ENCODE data around the gene BRME1. TPM values are rescaled to one million over a fixed set of nuclear protein-coding genes. Genes with fewer than 3 reads are reported as not detected.

BRME1 gene
- total and polyA plus RNA-seq, 2 experiments from 2014 or later, result 2.2 to 3.2 TPM

GRCh38 chr19:13932149-13932637 lies 26.3 kb upstream of the BRME1 start:
- TF ChIP-seq EZH2phosphoT487 (IDR thresholded peaks at IDR 0.05; ENCODE audit: low read depth, severe bottlenecking, unreplicated experiment), result no peak
- no peak for TF ChIP-seq EZH2 (IDR thresholded peaks at IDR 0.05; ENCODE audit: borderline replicate concordance)
- no peak for TF ChIP-seq CTCF (IDR thresholded peaks at IDR 0.05; ENCODE audit: poor library complexity)
- Histone ChIP-seq H3K36me3 (replicated peaks; ENCODE audit: insufficient read depth, low read depth) (no peaks in the 10 kb centered on the region), H3K4me1 (ENCODE audit: insufficient read depth) (no peaks in the 10 kb centered on the region), H3K79me2 (no peaks in the 10 kb centered on the region), H3K9me2 (replicated peaks; ENCODE audit: insufficient read depth) (no peaks in the 10 kb centered on the region), H3K27ac (no peak overlapping the region), H3K27me3 (no peaks in the 10 kb centered on the region), H3K4me3 (no peak overlapping the region), H2AFZ (no peak overlapping the region), H3K4me2 (no peak overlapping the region), H3K9me3 (ENCODE audit: low read depth) (no peaks in the 10 kb centered on the region), H4K20me1 (ENCODE audit: insufficient read depth, poor library complexity, severe bottlenecking) (no peaks in the 10 kb centered on the region)
- WGBS (ENCODE audit: low lambda C conversion rate, missing lambda C conversion rate), result 95% methylated on average over 6 of the region's 6 CpGs
- DNase-seq (ENCODE audit: low spot score), result no peak

- TF ChIP-seq EZH2 (IDR thresholded peaks at IDR 0.05; ENCODE audit: borderline replicate concordance) (no peak), CTCF (IDR thresholded peaks at IDR 0.05; ENCODE audit: poor library complexity) (no peak), EZH2phosphoT487 (IDR thresholded peaks at IDR 0.05; ENCODE audit: low read depth, severe bottlenecking, unreplicated experiment) (no peak)
- no peaks in the 10 kb centered on the region for H3K36me3 ChIP-seq (replicated peaks; ENCODE audit: insufficient read depth, low read depth)
- DNase-seq (ENCODE audit: low spot score), result no peak
- no peak overlapping the region for H2AFZ ChIP-seq
- no peaks in the 10 kb centered on the region for H3K27me3 ChIP-seq
- no peaks in the 10 kb centered on the region for H3K9me2 ChIP-seq (replicated peaks; ENCODE audit: insufficient read depth)
- H3K27ac ChIP-seq, result no peak overlapping the region
- no peak overlapping the region for H3K4me2 ChIP-seq
- H3K79me2 ChIP-seq, result no peaks in the 10 kb centered on the region
- no peaks in the 10 kb centered on the region for H4K20me1 ChIP-seq (ENCODE audit: insufficient read depth, poor library complexity, severe bottlenecking)
- no peak overlapping the region for H3K4me3 ChIP-seq
- WGBS (ENCODE audit: low lambda C conversion rate, missing lambda C conversion rate), result 98% methylated on average over 20 of the region's 30 CpGs
- no peaks in the 10 kb centered on the region for H3K9me3 ChIP-seq (ENCODE audit: low read depth)
- H3K4me1 ChIP-seq (ENCODE audit: insufficient read depth), result no peaks in the 10 kb centered on the region
Observed at GRCh38 chr19:13931391-13932148, 25.7 kb upstream of the BRME1 start.

- no peaks in the 10 kb centered on the region for H3K79me2 ChIP-seq
- H3K9me2 ChIP-seq (replicated peaks; ENCODE audit: insufficient read depth), result no peaks in the 10 kb centered on the region
- no peak for DNase-seq (ENCODE audit: low spot score)
- TF ChIP-seq CTCF (IDR thresholded peaks at IDR 0.05; ENCODE audit: poor library complexity) (no peak), EZH2 (IDR thresholded peaks at IDR 0.05; ENCODE audit: borderline replicate concordance) (no peak), EZH2phosphoT487 (IDR thresholded peaks at IDR 0.05; ENCODE audit: low read depth, severe bottlenecking, unreplicated experiment) (no peak)
- no peak overlapping the region for H3K4me2 ChIP-seq
- 91% methylated on average over 17 of the region's 17 CpGs for WGBS (ENCODE audit: low lambda C conversion rate, missing lambda C conversion rate)
- H3K27me3 ChIP-seq, result no peaks in the 10 kb centered on the region
- H4K20me1 ChIP-seq (ENCODE audit: insufficient read depth, poor library complexity, severe bottlenecking), result no peaks in the 10 kb centered on the region
- H3K4me1 ChIP-seq (ENCODE audit: insufficient read depth), result no peaks in the 10 kb centered on the region
- H3K9me3 ChIP-seq (ENCODE audit: low read depth), result no peaks in the 10 kb centered on the region
- H3K4me3 ChIP-seq, result no peak overlapping the region
- H3K36me3 ChIP-seq (replicated peaks; ENCODE audit: insufficient read depth, low read depth), result no peaks in the 10 kb centered on the region
- H2AFZ ChIP-seq, result no peak overlapping the region
- no peak overlapping the region for H3K27ac ChIP-seq
Observed at GRCh38 chr19:13930402-13930801, 24.5 kb upstream of the BRME1 start.
